ENCODE data around the gene TOR4A. TPM values are rescaled to one million over a fixed set of nuclear protein-coding genes. Genes with fewer than 3 reads are reported as not detected.

TOR4A gene
- total and polyA plus RNA-seq, 9 donors, result 0.85 to 16.3 (median 8.2) TPM

DNA sequence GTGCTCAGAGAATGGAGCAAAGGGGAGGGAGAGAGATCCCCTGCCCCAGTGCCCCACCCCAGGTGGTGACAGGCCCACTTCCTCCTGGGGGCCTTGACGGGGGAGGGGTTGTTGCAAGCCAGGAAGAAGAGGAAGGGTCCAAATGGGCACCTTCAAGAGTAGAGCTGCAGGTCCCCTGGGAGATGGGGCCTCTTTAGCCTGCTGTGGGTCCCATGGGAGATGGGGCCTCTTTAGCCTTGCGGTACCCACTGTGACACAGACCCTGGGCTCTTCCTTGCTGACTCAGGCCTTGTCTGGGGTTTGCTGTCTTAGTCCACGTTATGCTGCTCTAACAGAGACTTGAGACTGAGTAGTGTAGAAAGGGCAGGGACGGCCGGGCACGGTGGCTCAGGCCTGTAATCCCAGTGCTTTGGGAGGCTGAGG, 9.6 kb upstream of the TOR4A start:
- Histone ChIP-seq H3K27ac (no peak overlapping the region), H3K4me3 (no peak overlapping the region), H3K9me3 (no peaks in the 10 kb centered on the region), H3K4me1 (ENCODE audit: insufficient read depth) (peaks cover 6% of the 10 kb centered on the region), H3K36me3 (no peaks in the 10 kb centered on the region), H3K27me3 (no peaks in the 10 kb centered on the region)
- intact Hi-C loops (cut with DNase I), result no loop called here
- 78 to 90% (median 88%) methylated on average over 6 of the region's 6 CpGs for WGBS, 3 donors
- no peak for DNase-seq
- TF ChIP-seq POLR2A (IDR thresholded peaks at IDR 0.05), result no peak
- no peak for TF ChIP-seq EP300 (IDR thresholded peaks at IDR 0.05)
- TF ChIP-seq, protein P1, sequence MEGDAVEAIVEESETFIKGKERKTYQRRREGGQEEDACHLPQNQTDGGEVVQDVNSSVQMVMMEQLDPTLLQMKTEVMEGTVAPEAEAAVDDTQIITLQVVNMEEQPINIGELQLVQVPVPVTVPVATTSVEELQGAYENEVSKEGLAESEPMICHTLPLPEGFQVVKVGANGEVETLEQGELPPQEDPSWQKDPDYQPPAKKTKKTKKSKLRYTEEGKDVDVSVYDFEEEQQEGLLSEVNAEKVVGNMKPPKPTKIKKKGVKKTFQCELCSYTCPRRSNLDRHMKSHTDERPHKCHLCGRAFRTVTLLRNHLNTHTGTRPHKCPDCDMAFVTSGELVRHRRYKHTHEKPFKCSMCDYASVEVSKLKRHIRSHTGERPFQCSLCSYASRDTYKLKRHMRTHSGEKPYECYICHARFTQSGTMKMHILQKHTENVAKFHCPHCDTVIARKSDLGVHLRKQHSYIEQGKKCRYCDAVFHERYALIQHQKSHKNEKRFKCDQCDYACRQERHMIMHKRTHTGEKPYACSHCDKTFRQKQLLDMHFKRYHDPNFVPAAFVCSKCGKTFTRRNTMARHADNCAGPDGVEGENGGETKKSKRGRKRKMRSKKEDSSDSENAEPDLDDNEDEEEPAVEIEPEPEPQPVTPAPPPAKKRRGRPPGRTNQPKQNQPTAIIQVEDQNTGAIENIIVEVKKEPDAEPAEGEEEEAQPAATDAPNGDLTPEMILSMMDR (IDR thresholded peaks at IDR 0.05), result no peak

DNA sequence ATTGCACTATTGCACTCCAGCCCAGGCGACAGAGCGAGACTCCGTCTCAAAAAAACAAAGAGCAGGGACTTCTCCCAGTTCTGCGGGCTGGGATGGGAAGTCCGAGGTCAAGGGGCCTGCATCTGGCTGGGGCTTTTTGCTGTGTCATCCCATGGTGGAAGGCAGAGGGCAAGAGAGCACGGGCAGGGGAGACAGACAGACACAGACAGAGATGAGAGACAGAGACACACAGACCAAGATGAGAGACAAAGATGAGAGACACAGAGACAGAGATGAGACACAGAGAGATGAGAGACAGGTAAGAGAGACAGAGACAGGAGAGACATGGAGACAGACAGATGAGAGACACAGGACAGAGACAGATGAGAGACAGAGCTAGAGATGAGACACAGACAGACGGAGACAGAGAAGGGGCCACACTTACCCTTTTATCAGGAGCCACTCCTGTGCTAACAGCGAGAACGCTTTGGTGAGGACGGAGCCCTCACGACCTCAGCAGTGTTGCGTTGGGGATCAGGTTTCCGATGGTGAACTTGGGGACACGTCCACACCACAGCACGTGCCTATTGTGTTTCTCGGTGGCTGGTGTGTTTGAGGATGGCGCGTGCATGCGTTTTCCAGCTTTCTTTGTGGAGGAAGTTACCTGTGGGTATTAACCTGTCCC, 8.9 kb upstream of the TOR4A start:
- 73 to 78% (median 75%) methylated on average over 19 of the region's 19 CpGs for WGBS, 3 donors
- Histone ChIP-seq H3K9me3 (no peaks in the 10 kb centered on the region), H3K27ac (no peak overlapping the region), H3K4me3 (no peak overlapping the region), H3K4me1 (ENCODE audit: insufficient read depth) (peaks cover 6% of the 10 kb centered on the region), H3K27me3 (no peaks in the 10 kb centered on the region), H3K36me3 (no peaks in the 10 kb centered on the region)
- TF ChIP-seq POLR2A (IDR thresholded peaks at IDR 0.05) (no peak), EP300 (IDR thresholded peaks at IDR 0.05) (no peak)
- TF ChIP-seq, protein P1 (IDR thresholded peaks at IDR 0.05), result no peak
- DNase-seq, result no peak
- intact Hi-C loops (cut with DNase I), result no loop called here

DNA sequence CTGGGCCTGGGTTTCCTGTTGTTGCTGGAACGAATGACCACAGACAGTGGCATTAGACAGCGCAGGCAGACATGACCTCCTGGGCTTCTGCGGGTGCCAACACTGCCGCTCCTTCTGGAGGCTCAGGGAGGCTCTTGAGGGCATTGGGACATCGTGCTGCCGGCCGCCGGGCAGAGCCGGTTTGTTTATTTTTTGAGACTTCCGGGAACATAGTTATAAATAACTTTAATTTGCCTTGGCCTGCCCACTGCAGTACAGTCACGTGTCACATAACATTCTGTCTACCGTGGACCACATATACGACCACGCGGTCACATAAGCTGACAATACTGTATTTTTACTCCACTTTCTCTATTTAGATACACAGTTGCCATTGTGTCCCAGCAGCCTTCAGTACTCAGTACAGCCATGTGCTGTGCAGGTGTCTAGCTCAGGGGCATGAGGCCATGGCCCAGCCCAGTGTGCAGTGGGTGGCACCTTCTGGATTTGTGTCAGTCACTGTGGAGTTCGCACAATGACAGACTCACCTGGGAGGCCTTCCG, 8.2 kb upstream of the TOR4A start:
- no peaks in the 10 kb centered on the region for H3K27me3 ChIP-seq
- no peak overlapping the region for H3K27ac ChIP-seq
- no peaks in the 10 kb centered on the region for H3K9me3 ChIP-seq
- H3K4me3 ChIP-seq, result no peak overlapping the region
- WGBS, 3 donors, result 26 to 36% (median 28%) methylated on average over 17 of the region's 17 CpGs
- DNase-seq, result peak in 2 of 5 donors; percentile 19 to 56
- peaks cover 6% of the 10 kb centered on the region for H3K4me1 ChIP-seq (ENCODE audit: insufficient read depth)
- H3K36me3 ChIP-seq, result no peaks in the 10 kb centered on the region
- TF ChIP-seq EP300 (IDR thresholded peaks at IDR 0.05) (no peak), POLR2A (IDR thresholded peaks at IDR 0.05) (no peak)
- TF ChIP-seq, protein P1 (IDR thresholded peaks at IDR 0.05), result no peak
- intact Hi-C loops (cut with DNase I), result no loop called here

DNA sequence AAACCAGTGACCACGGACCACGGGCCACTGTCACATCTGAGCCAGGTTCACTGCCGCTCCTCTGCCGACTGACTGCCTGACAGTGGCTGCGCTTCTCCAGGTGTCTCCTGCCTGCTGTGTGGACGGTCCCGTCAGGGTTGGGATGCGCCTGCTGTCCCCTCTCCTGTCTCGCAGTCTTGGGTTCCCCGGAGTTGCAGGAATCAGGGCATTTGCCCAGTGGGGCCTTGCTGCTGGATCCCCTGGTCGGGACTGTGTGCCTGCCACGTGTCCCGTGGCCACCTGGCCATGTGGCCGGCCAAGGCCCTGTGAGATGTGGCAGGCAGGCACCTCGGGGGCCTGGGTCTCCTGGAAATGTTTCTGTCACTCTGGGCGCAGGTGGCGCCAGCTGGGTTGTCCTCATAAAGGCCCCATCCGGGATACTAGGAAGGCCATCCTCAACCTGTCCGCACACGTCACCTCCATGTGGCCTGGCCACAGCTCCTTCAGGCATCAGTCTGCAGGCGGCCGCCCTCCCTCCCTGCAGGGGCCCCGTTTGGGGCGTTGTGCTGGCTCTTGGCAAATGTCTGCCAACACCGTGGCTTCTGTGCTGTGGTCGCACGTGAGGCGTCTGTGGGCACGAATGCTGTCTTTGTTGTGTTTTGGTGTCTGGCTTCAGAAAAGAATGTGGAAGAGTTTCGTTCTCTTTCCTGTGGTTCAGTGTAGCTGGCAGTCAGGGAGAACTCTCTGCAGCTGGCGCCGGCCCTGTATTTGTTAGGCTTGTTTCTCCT, 6.4 kb upstream of the TOR4A start:
- 85 to 90% (median 88%) methylated on average over 32 of the region's 32 CpGs for WGBS, 3 donors
- no peak for DNase-seq
- no peak for TF ChIP-seq POLR2A (IDR thresholded peaks at IDR 0.05)
- TF ChIP-seq, protein P1 (IDR thresholded peaks at IDR 0.05), result no peak
- no peak for TF ChIP-seq EP300 (IDR thresholded peaks at IDR 0.05)

More for the DNA sequence above, 6.4 kb upstream of the TOR4A start:
- H3K9me3 ChIP-seq, result no peaks in the 10 kb centered on the region
- H3K36me3 ChIP-seq, result no peaks in the 10 kb centered on the region
- no peak overlapping the region for H3K4me3 ChIP-seq
- intact Hi-C loops (cut with DNase I), result no loop called here
- peaks cover 6% of the 10 kb centered on the region for H3K4me1 ChIP-seq (ENCODE audit: insufficient read depth)
- H3K27me3 ChIP-seq, result no peaks in the 10 kb centered on the region
- no peak overlapping the region for H3K27ac ChIP-seq

Measured in ovary (tissue), 9 donors.